NCI-H2196 treated with DMSO at 0.1 percent for 48 hours (cell line): Measurements from ENCODE around the gene CDC42SE2.

ENCODE experiments used
- DNase-seq: peaks from one replicate; lab custom pipeline; 2025; ENCODE audit not compliant: unreplicated experiment; lab: John Stamatoyannopoulos, UW

CDC42SE2 gene, protein sequence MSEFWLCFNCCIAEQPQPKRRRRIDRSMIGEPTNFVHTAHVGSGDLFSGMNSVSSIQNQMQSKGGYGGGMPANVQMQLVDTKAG

DNA sequence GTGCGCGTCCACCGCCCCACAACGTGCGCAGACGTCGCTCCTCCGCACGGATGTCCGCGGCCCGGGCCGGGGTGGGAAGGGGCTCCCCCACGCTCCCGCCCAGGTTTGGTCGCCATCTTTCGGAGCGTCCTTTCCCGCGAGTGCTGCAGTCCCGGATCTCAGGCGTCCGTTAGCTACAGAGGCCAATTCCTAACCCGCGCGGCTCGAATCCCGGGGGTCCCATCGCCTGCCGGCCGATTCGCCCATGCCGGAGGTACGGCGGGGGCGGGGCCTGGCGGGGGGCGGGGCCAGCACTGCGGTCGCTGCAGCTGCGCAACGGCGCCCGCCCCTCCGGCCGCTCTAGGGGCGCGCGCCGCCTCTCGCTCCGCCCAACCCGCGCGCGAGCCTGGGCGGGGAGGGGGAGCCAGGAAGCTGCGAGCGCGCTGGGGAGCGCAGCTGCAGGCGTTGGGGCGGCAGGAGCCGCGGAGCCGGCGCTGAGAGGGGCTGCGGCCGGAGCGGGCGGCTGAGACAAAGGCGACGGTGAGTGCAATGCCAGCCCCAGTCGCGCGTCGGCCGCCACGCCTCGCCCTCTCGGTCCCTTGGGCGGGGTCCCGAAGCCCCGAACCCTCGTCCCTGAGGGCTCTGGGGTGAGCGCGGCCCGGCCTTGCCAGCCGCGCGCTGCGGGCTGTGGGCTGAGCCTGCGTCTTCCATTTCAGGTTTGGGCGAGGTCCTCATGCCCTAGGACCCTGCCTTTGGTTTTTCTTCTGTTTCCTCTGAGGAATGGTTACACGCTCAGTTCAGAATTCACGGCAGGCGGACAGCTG lies at the start of gene CDC42SE2:
Gene CDC42SE2 (plus strand): TSS at position 406 of the 803 bp plus-strand sequence. CDS start 95,441 bp downstream, outside the sequence.
- peak; percentile 67 for DNase-seq

DNA sequence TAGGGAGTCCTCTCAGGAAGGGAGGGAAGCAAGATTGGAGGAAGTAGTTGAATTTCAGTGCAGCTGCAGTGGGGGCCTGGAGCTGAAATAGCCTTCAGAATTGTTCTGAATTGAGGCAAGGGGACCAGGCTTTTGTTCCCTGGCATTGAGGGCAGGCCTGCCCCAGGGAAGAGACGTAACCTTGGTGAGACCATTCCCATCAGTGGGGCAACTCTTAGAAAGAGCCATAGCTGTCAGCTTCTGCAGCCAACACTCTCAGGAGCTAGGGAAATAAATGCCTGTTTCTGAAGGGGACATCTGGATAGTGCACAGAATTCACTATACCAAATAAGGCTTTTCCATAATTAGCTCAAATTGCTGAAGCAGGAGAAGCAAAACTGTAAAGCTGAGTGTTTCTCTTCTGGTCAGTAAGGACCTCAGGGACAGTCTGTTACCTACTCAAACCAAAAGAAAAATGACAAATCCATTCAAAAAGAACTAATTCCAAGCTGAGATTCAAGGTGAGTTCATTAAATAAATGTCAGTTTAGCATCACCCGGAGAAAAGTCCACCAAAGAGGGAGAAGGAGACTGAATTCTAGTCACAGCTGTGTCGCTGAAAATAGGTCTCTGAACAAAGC lies 49.1 kb upstream of the CDC42SE2 start:
- no peak for DNase-seq

DNA sequence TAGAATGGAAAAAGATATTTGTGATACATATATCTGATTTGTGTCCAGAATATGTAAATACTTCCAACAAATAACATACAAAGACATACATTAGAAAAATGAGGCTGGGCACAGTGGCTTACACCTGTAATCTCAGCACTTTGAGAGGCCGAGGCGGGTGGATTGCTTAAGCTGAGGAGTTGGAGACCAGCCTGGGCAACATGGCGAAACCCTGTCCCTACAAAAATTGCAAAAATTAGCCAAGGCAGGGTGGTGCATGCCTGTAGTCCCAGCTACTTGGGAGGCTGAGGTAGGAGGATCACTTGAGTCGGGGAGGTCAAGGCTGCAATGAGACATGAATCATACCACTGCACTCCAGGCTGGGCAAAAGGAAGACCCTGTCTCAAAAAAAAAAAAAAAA lies 46.1 kb upstream of the CDC42SE2 start:
- DNase-seq, result no peak

DNA sequence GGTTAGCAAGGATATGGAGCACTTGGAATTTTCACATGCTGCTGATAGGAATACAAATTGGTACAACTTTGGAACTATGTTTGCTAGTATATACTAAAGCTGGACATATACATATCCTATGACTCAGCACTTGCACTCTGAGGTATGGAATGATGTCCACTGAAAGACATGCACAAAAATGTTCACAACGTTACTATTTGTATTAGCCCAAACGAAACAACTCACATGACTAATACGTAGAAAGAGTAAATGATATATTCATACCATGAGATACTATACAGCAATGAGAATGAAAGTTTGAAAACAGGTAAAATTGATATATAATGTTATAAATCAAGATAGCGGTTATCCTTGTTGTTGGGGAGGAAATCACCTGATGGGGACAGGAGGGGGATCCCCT lies 45.5 kb upstream of the CDC42SE2 start:
- DNase-seq, result no peak

DNA sequence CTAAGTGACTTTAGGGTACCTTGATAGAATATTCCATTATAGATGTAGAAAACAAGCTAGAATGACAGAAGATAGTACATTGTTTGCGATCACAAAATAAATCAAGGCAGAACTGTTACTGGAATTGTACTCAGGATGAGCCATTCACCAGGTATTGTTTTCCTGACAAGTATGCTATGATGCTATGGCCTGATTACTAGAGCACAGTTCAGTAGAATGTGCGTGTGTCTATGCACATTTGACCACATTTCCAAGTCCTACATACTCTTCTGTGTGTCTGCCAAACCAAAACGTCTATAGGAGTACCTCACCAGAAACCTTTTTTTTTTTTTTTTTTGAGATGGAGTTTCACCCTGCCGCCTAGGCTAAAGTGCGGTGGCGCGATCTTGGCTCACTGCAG lies 43.3 kb upstream of the CDC42SE2 start:
- no peak for DNase-seq

DNA sequence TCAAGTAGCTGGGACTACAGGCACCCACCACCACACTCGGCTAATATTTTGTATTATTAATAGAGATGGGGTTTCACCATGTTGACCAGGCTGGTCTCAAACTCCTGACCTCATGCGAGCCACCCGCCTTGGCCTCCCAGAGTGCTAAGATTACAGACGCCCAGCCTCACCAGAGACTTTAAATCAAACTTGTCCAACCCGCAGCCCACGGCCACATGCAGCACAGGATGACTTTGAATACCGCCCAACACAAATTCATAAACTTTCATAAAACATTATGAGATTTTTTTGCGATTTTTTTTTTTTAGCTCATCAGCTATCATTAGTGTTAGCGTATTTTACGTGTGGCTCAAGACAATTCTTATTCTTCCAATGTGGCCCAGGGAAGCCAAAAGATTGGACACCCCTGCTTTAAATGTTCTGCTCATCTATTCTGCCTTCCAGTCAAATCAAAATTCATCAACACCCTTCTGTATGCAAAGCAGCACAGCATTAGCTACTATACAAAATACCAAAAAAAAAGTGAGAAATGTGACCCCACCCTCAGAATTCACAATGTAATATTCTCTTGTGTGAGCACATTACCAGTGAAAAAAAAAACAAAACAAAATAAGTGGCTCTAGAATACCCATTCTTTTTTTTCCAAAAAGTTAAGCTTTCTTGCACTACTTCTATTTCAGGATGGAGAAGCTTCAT lies 42.7 kb upstream of the CDC42SE2 start:
- DNase-seq, result no peak

DNA sequence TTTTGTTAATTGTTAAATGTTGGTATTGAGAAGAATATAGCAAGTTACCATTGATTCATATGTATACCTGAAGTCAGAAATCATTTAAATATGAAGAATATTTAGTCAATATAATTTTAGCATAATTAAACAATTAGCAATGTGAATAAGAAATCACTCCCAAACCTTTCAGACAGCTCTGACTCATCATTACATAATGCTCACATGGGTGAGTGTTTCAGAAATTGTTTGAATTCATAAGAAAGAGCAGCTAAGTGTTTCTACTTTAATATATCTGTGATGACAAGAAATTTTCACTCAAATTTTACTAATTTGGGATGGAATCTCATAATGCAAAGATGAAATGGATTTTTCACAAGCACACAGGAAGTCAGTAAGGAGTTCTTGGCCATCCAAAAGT lies 42.0 kb upstream of the CDC42SE2 start:
- no peak for DNase-seq

DNA sequence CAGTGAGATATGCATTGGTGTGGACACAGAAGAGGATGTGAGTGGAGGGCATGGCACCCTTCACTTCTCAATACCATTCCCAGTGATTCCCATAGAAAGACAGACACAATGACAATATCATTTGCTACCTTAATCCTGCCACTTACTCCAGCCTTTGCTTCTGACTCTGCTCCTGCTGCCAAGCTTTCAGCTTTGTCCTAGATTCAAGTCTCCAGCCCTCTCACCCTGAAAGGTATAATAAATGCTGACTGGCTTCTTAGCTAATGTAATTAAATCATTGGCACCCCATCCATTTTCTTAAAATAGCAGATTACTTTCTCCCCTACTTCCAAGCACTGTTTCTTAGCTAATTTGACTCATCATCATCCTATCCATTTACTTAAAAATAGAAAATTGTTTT lies 41.1 kb upstream of the CDC42SE2 start:
- no peak for DNase-seq

DNA sequence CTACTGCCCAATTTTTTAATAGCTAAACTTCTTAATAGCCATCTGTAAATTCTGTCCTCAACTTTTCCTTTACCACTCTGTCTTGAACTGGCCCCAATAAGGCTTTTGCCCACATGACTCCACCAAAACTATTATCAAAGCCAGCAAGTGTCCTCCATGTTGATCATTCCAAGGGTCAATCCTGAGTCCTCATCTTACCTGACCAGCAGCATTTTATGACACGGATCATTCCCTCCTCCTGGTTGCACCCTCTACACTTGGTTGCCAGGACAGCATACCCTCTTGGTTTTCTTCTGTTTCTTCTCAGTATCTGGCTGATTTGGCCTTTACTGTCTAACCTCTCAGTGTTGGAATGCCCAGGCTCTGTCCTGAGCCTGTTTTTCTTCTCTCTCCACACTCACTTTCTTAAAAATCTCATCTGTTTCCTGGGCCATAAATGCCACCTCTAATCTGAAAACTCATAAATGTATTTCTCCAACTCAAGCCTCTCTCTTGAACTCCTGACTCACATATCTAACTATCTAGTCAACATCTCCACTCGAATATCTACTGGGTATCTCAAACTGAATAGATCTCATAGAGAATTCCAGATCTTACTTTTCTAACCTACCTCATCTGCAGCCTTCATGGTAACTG lies 40.0 kb upstream of the CDC42SE2 start:
- DNase-seq, result no peak

DNA sequence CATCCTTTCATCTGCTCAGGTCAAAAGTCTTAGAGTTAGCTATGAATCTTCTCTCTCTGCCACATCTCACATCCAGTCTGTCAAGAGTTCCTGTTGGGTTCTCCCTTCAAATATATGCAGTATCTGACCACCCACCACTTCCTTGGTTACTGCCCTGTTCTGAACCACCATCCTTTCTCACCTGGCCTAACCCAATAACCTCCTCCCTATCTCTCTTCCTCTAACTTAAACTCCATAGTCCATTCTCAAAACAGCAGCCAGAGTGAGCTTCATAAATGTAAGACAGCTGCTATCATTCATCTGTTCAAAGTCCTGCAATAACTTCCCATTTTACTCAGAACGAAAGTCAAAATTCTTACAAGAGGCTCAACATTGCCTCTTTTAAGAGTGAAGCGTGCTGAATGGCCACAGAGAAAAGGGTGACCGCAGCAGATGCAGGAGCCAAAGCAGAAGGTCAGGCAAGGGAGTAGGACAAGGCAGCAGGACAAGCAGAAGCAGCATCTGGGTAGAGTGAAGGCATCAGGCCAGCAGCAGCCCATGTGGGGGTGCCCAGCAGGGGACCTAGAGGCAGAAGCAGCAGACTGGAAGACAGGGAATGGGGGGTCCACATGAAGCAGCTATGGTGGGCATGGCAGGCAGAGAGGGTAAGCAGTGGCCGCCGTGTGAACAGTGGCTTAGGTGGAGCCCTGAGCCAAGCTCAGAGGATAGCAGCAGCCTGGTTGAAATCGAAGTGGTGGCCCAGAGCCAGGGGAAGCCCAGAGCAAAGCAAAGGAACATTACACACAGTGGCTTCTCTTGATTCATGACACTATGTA lies 39.3 kb upstream of the CDC42SE2 start:
- DNase-seq, result no peak

DNA sequence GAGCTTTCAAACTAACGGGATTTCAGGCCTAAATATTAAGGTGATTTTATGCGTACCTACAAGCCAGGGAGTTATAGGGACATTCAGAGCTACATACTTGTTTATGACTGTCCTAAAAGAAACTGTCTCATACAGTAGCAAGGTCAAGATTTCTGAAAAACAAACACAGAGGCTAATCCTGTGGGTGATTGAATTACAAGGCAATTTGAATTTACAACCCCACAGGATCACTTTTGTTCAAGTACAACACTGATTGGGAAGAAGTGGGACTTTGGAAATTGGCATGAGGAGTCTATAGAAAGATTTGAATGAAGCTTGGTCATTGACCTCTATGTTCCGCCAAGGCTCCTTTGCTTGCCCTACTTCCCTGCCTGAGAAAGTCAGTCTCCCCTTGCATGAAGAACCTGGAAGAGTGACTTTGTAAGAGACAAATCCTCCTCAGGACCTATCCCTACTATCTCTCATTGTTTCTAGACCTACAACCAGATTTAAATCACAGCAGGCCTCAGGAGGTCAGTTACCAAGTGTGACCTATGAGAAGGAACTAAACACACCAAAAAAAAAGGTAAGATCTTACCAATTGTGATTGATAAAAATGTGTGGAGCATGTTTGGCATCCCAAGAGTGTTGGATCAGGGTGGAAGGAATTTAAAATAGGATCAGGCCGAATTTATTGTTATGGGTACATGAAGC lies 38.4 kb upstream of the CDC42SE2 start:
- no peak for DNase-seq

DNA sequence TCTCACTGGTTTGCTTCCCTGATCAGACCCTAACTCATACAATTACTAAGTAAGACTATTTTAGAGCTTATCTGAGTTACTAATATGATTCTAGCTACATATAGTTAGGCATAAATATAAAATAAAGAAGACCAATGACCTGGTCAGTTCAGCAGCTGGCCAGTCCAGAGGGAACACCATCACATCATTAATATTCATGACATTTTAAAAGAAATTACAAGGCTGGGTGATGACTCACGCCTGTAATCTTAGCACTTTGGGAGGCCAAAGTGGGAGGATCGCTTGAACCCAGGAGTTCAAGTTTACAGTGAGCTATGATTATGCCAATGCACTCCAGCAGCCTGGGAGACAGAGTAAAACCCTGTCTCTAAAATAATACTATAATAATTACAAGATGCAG lies 37.0 kb upstream of the CDC42SE2 start:
- no peak for DNase-seq

DNA sequence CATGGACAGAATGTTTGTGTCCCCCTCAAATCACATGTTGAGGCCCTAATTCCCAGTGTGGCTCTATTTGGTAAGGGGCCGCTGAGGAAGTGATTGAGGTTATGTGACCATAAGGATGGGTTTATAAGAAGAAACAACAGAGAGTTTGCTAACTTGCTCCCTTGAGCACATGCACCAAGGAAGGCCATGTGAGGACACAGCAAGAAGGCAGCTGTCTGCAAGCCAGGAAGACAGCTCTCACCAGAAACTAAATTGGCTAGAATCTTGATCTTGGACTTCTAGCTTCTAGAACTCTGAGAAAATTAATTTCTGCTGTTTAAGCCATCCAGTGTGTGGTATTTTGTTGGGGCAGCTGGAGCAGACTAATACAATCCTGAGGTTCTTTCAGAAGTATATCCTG lies 35.2 kb upstream of the CDC42SE2 start:
- DNase-seq, result no peak

DNA sequence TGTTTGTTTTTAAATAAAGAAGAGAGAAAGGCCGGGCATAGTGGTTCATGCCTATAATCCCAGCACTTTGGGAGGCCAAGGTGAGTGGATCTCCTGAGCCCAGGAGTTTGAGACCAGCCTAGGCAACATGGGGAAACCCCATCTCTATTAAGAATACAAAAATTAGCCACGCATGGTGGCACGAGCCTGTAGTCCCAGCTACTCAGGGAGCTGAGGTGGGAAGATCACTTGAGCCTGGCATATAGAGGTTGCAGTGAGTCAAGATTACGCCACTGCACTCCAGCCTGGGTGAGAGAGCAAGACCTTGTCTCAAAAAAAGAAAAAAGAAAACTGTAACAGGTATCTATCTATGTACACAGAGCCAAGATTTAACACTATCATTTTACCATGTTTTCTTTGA lies 34.2 kb upstream of the CDC42SE2 start:
- no peak for DNase-seq

DNA sequence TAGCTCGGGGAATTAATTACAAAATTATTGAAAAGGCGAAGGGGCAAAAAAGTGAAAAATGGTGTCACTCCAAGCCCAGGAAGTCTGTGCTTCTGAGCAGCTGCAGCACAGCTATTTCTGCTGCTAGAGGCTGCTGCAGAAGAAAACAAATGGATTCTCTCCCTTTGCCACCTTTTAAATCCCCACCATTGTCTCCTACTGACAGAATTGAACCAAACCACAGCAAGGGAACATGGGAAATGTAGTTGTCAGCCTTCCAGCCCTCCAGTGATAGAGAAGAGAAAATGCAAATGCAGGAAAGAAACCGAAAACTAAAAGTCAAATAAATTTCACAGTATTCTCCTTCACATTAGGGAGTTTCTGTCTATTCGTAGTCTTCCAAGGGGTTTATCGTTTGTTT lies 33.4 kb upstream of the CDC42SE2 start:
- DNase-seq, result no peak

DNA sequence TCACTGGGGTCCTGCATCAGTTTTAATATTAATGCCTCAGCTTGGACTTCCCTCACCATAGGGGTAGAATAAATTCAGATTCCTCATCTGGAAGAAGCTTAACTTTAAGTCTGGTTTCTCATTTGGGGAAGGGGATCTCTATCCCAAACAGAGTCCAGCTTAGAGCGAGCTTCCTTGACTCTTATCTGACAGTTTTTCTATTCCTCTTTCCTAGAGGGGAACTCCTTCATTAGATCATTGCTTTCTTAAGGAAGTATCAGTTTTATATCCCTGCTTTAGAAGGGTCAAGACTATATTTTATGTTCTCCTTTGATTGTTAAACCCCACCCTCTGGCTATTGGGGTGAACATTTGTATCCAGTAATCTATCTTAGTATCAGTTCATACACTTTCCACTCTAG lies 24.2 kb upstream of the CDC42SE2 start:
- no peak for DNase-seq

DNA sequence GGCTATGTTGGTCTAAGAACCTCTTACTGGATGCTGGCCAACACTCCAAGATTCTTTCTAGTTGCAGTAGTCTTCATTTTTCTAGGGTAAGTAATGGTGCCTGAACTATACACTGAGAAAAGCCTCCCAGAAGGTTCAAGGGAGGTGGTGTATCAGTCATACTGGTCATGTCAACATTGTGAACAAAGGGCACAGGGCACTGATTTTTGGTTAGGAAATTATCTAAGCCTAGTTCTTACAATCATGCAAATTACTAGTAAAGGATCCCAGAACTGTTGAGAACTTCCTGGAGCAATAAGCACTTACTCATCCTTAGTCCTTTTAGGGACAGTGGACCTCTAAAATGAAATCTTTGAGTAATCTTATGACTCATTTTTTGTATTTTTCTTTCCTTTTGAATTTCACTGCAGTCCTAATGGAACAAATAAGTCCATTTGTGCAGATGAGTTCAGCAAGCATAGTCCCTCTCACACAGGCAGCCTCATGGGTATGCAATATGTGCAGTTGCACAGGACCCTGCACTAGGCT lies 21.1 kb upstream of the CDC42SE2 start:
- no peak for DNase-seq

DNA sequence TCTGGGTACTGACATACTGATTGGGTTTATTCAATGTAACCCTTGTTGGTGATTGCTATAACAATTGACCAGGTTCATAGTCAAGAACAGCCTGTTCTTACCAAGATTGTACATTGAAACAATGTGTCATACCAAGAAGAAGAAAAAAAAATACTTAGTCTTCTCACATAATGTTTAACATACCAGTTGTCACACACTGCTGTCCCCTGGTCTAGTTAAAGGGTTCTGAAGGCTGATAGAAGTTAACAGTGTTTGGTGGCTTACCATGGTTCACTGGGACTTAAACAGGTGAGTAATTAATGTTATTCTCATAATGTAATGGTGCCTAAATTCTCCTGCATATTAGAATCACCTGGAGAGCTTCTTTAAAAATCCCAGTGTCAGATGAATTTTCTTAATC lies 18.5 kb upstream of the CDC42SE2 start:
- DNase-seq, result no peak

DNA sequence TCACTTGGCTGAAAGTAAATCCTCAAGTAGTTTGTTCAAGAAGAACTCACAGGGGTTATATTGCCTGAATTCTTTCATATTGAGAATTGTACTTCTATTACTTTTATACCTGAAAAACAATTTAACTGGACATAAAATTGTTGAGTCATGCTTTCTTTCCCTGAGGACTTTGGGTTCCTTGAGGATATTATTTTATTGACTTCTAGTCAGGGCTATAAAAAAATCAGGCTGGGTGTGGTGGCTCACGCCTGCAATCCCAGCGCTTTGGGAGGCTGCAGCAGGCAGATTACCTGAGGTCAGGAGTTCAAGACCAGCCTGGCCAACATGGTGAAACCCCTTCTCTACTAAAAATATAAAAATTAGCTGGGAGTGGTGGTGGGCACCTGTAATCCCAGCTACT lies 17.9 kb upstream of the CDC42SE2 start:
- DNase-seq, result no peak

DNA sequence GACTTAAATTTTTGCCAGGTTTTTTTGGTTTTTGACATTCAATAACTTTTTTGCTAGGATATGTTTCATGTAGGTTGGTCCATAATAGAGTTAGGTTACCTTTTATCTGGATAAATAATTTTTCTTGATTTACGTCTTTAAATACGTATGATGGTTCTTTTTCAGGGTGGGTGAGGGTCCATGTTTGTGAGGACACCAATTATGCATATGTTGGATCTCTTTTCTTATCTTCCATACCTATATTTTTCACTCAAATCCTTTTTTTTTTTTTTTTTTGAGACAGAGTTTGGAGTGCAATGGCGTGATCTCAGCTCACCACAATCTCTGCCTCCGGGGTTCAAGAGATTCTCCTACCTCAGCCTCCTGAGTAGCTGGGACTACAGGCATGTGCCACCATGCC lies 17.3 kb upstream of the CDC42SE2 start:
- DNase-seq, result no peak
